Measurements from ENCODE around the gene AAK1.
A peak's percentile ranks its signal among the peaks of the same experiment; 100 is the strongest.

The AAK1 gene

GRCh38 chr2:69521747-69522146 lies 121.8 kb downstream of the AAK1 start:
- no peak for DNase-seq

GRCh38 chr2:69518841-69519240 lies 124.7 kb downstream of the AAK1 start:
- DNase-seq: peak; percentile 66

- DNase-seq: no peak
Measured at GRCh38 chr2:69517410-69517809, 126.1 kb downstream of the AAK1 start.

- DNase-seq: no peak
Measured at GRCh38 chr2:69514819-69515218, 128.7 kb downstream of the AAK1 start.

GRCh38 chr2:69514406-69514805 lies 129.1 kb downstream of the AAK1 start:
- DNase-seq: no peak

- DNase-seq: no peak
Measured at GRCh38 chr2:69512446-69512845, 131.1 kb downstream of the AAK1 start.

GRCh38 chr2:69510204-69510603 lies 133.3 kb downstream of the AAK1 start:
- DNase-seq: no peak

GRCh38 chr2:69509750-69510140 lies 133.8 kb downstream of the AAK1 start:
- no peak for DNase-seq

- DNase-seq: no peak
Measured at GRCh38 chr2:69509011-69509749, 134.4 kb downstream of the AAK1 start.

GRCh38 chr2:69505710-69506109 lies 137.8 kb downstream of the AAK1 start:
- no peak for DNase-seq

GRCh38 chr2:69501301-69501700 lies 142.2 kb downstream of the AAK1 start:
- DNase-seq: no peak

GRCh38 chr2:69499966-69500365 lies 143.6 kb downstream of the AAK1 start:
- DNase-seq: no peak

GRCh38 chr2:69499242-69499641 lies 144.3 kb downstream of the AAK1 start:
- DNase-seq: no peak

- no peak for DNase-seq
Measured at GRCh38 chr2:69495861-69496260, 147.7 kb downstream of the AAK1 start.

- no peak for DNase-seq
Measured at GRCh38 chr2:69495008-69495407, 148.5 kb downstream of the AAK1 start.

GRCh38 chr2:69494126-69494525 lies 149.4 kb downstream of the AAK1 start:
- DNase-seq: no peak

- DNase-seq: no peak
Measured at GRCh38 chr2:69493268-69493667, 150.3 kb downstream of the AAK1 start.

GRCh38 chr2:69491864-69492263 lies 151.7 kb downstream of the AAK1 start:
- no peak for DNase-seq

- DNase-seq: no peak
Measured at GRCh38 chr2:69490486-69490885, 153.1 kb downstream of the AAK1 start.

GRCh38 chr2:69489793-69490192 lies 153.7 kb downstream of the AAK1 start:
- no peak for DNase-seq

- DNase-seq: no peak
Measured at GRCh38 chr2:69483696-69484095, 159.8 kb downstream of the AAK1 start.

GRCh38 chr2:69483024-69483423 lies 160.5 kb downstream of the AAK1 start:
- no peak for DNase-seq

- no peak for DNase-seq
Measured at GRCh38 chr2:69482471-69482870, 161.1 kb downstream of the AAK1 start.

GRCh38 chr2:69481421-69481820 lies 162.1 kb downstream of the AAK1 start:
- DNase-seq: no peak

GRCh38 chr2:69477627-69478026 lies 165.9 kb downstream of the AAK1 start:
- DNase-seq: no peak
